CD4-positive, CD25-positive, alpha-beta regulatory T cell (primary cell): ENCODE measurements around the gene VPS13A. TPM values are rescaled to one million over a fixed set of nuclear protein-coding genes. Genes with fewer than 3 reads are reported as not detected.

ENCODE experiments used
- ATAC-seq, 2 donors: fragments of 150-1000 bp; cut with Tn5 transposase; one replicate each; pipeline ENCODE4 v1.10.0; 2021; ENCODE audit warnings: low read depth in 2 of 2, moderate number of reproducible peaks in 2 of 2, moderate library complexity in 1 of 2
- DNase-seq, 3 donors: peaks; one replicate each; pipeline versions ENCODE4 v3.0.0 to v3.0.0-alpha.2; 2012 to 2022; ENCODE audit warnings: mixed read lengths in 1 of 3
- H3K27ac ChIP-seq: one replicate; pipeline ENCODE4 v1.7.0; 2013; ENCODE audit warnings: mild to moderate bottlenecking, low read length; ENCODE audit not compliant: insufficient read depth, poor library complexity, severe bottlenecking
- H3K27me3 ChIP-seq: one replicate; pipeline ENCODE4 v1.7.0; 2013; ENCODE audit warnings: low read length; ENCODE audit not compliant: control insufficient read depth, insufficient read depth
- H3K36me3 ChIP-seq: one replicate; pipeline ENCODE4 v1.7.0; 2013; ENCODE audit warnings: mild to moderate bottlenecking, low read length, moderate library complexity; ENCODE audit not compliant: control insufficient read depth, insufficient read depth
- H3K4me1 ChIP-seq: 2 replicates; pipeline ENCODE4 v1.7.0; 2013; ENCODE audit warnings: mild to moderate bottlenecking, low read length; ENCODE audit not compliant: insufficient read depth, control insufficient read depth, poor library complexity, severe bottlenecking
- H3K4me3 ChIP-seq: one replicate; pipeline ENCODE4 v1.7.0; 2013; ENCODE audit warnings: low read depth, mild to moderate bottlenecking, low read length, moderate library complexity
- H3K9me3 ChIP-seq, 2 experiments: 1 replicate in 1 of 2; 2 replicates in 1 of 2; pipeline ENCODE4 v1.7.0; 2013; ENCODE audit warnings: low read length in 2 of 2, mild to moderate bottlenecking in 1 of 2, moderate library complexity in 1 of 2; ENCODE audit not compliant: control insufficient read depth in 2 of 2
- H3K27ac Mint-ChIP-seq, 3 donors: one replicate each; pipeline ENCODE4 v1.8.0; 2020 to 2022; ENCODE audit warnings: mild to moderate bottlenecking in 3 of 3, mixed read lengths in 3 of 3, moderate library complexity in 2 of 3
- H3K27me3 Mint-ChIP-seq: one replicate; pipeline ENCODE4 v1.8.0; 2022; ENCODE audit warnings: mild to moderate bottlenecking, mixed read lengths
- H3K36me3 Mint-ChIP-seq: one replicate; pipeline ENCODE4 v1.8.0; 2020; ENCODE audit warnings: mixed read lengths
- H3K4me1 Mint-ChIP-seq, 4 donors: one replicate each; pipeline ENCODE4 v1.8.0; 2020 to 2022; ENCODE audit warnings: mixed read lengths in 4 of 4, mild to moderate bottlenecking in 1 of 4
- H3K4me3 Mint-ChIP-seq, 4 donors: one replicate each; pipeline ENCODE4 v1.8.0; 2020 to 2022; ENCODE audit warnings: mild to moderate bottlenecking in 4 of 4, mixed read lengths in 4 of 4, moderate library complexity in 3 of 4
- H3K9me3 Mint-ChIP-seq, 7 donors: one replicate each; pipeline ENCODE4 v1.8.0; 2020 to 2022; ENCODE audit warnings: mixed read lengths in 7 of 7, mild to moderate bottlenecking in 3 of 7, moderate library complexity in 2 of 7
- polyA plus RNA-seq, 4 donors: library from polyadenylated mRNA; unstranded; fragments of 300-500 nt; fragmentation: Illumina TruSeq; gene quantifications; one replicate each; pipeline ENCODE4 v1.2.3, GENCODE V29; 2021
- total RNA-seq: library from RNA; stranded (reverse); gene quantifications from one replicate; pipeline ENCODE4 v1.2.3, GENCODE V29; 2022

The VPS13A gene
- total and polyA plus RNA-seq, 5 donors from 2014 or later, result 2.5 to 53.1 (median 3.5) TPM

- no peak for DNase-seq
- Mint-ChIP-seq H3K4me1 (peaks cover 0 to 3% (median 0%) of the 10 kb centered on the region in 4 donors), H3K4me3 (no peak overlapping the region), H3K9me3 (no peaks in the 10 kb centered on the region), H3K27me3 (no peaks in the 10 kb centered on the region), H3K27ac (no peak overlapping the region), H3K36me3 (peaks cover 31% of the 10 kb centered on the region)
- Histone ChIP-seq H3K9me3 (no peaks in the 10 kb centered on the region), H3K27me3 (no peaks in the 10 kb centered on the region), H3K36me3 (peaks cover 2% of the 10 kb centered on the region), H3K27ac (no peak overlapping the region), H3K4me1 (no peaks in the 10 kb centered on the region), H3K4me3 (no peak overlapping the region)
- ATAC-seq, result no peak
Measured at GRCh38 chr9:77305622-77306400, 128.5 kb downstream of the VPS13A start.

GRCh38 chr9:77307166-77307565 is 129.8 kb downstream of the VPS13A start:
- H3K4me1 Mint-ChIP-seq, result peaks cover 0 to 3% (median 0%) of the 10 kb centered on the region in 4 donors
- peaks cover 31% of the 10 kb centered on the region for H3K36me3 Mint-ChIP-seq
- H3K9me3 ChIP-seq, result no peaks in the 10 kb centered on the region
- H3K4me1 ChIP-seq, result no peaks in the 10 kb centered on the region
- H3K27ac ChIP-seq, result no peak overlapping the region
- ATAC-seq (no peak), DNase-seq (no peak)
- no peaks in the 10 kb centered on the region for H3K27me3 ChIP-seq
- H3K27me3 Mint-ChIP-seq, result no peaks in the 10 kb centered on the region
- H3K27ac Mint-ChIP-seq, result no peak overlapping the region
- H3K4me3 Mint-ChIP-seq, result no peak overlapping the region
- H3K4me3 ChIP-seq, result no peak overlapping the region
- H3K9me3 Mint-ChIP-seq, result no peaks in the 10 kb centered on the region
- H3K36me3 ChIP-seq, result peaks cover 2% of the 10 kb centered on the region

- Mint-ChIP-seq H3K27ac (no peak overlapping the region), H3K9me3 (peaks cover 0 to 2% (median 0%) of the 10 kb centered on the region in 7 donors), H3K36me3 (peaks cover 32% of the 10 kb centered on the region), H3K4me1 (no peaks in the 10 kb centered on the region), H3K4me3 (peak overlapping the region in 1 of 4 donors; percentile 43), H3K27me3 (no peaks in the 10 kb centered on the region)
- no peak for DNase-seq
- Histone ChIP-seq H3K27ac (no peak overlapping the region), H3K36me3 (peaks cover 28% of the 10 kb centered on the region), H3K9me3 (no peaks in the 10 kb centered on the region), H3K4me1 (no peaks in the 10 kb centered on the region), H3K4me3 (no peak overlapping the region), H3K27me3 (no peaks in the 10 kb centered on the region)
- no peak for ATAC-seq
Measured at GRCh38 chr9:77316058-77316457, 138.7 kb downstream of the VPS13A start.

GRCh38 chr9:77325058-77325457 is 147.7 kb downstream of the VPS13A start:
- Mint-ChIP-seq H3K36me3 (peaks cover 55% of the 10 kb centered on the region), H3K4me1 (peaks cover 0 to 9% (median 2%) of the 10 kb centered on the region in 4 donors), H3K9me3 (no peaks in the 10 kb centered on the region), H3K27ac (peak overlapping the region in 1 of 3 donors; percentile 47), H3K27me3 (no peaks in the 10 kb centered on the region), H3K4me3 (no peak overlapping the region)
- Histone ChIP-seq H3K27me3 (no peaks in the 10 kb centered on the region), H3K36me3 (peaks cover 31% of the 10 kb centered on the region), H3K9me3 (no peaks in the 10 kb centered on the region), H3K4me1 (no peaks in the 10 kb centered on the region), H3K4me3 (no peak overlapping the region), H3K27ac (no peak overlapping the region)
- no peak for ATAC-seq
- DNase-seq, result no peak

- H3K4me1 Mint-ChIP-seq, result peaks cover 0 to 5% (median 2%) of the 10 kb centered on the region in 4 donors
- Histone ChIP-seq H3K27ac (no peak overlapping the region), H3K27me3 (no peaks in the 10 kb centered on the region), H3K36me3 (peaks cover 24% of the 10 kb centered on the region), H3K4me1 (no peaks in the 10 kb centered on the region), H3K9me3 (no peaks in the 10 kb centered on the region), H3K4me3 (no peak overlapping the region)
- ATAC-seq (no peak), DNase-seq (no peak)
- no peaks in the 10 kb centered on the region for H3K27me3 Mint-ChIP-seq
- H3K9me3 Mint-ChIP-seq, result no peaks in the 10 kb centered on the region
- peaks cover 32% of the 10 kb centered on the region for H3K36me3 Mint-ChIP-seq
- H3K4me3 Mint-ChIP-seq, result no peak overlapping the region
- no peak overlapping the region for H3K27ac Mint-ChIP-seq
Measured at GRCh38 chr9:77328102-77328501, 150.8 kb downstream of the VPS13A start.

GRCh38 chr9:77370064-77370463 is 192.7 kb downstream of the VPS13A start:
- Mint-ChIP-seq H3K27ac (peak overlapping the region in 1 of 3 donors; percentile 14), H3K27me3 (no peaks in the 10 kb centered on the region), H3K9me3 (peaks cover 0 to 8% (median 1%) of the 10 kb centered on the region in 7 donors), H3K4me1 (no peaks in the 10 kb centered on the region), H3K4me3 (no peak overlapping the region), H3K36me3 (peaks cover 32% of the 10 kb centered on the region)
- Histone ChIP-seq H3K9me3 (no peaks in the 10 kb centered on the region), H3K36me3 (peaks cover 25% of the 10 kb centered on the region), H3K27me3 (no peaks in the 10 kb centered on the region), H3K27ac (no peak overlapping the region), H3K4me1 (no peaks in the 10 kb centered on the region), H3K4me3 (no peak overlapping the region)
- DNase-seq (no peak), ATAC-seq (no peak)

- H3K4me1 Mint-ChIP-seq, result peaks cover 0 to 12% (median 0%) of the 10 kb centered on the region in 4 donors
- peaks cover 27% of the 10 kb centered on the region for H3K36me3 Mint-ChIP-seq
- Histone ChIP-seq H3K27ac (no peak overlapping the region), H3K27me3 (no peaks in the 10 kb centered on the region), H3K9me3 (no peaks in the 10 kb centered on the region), H3K36me3 (peaks cover 18% of the 10 kb centered on the region), H3K4me1 (no peaks in the 10 kb centered on the region), H3K4me3 (no peak overlapping the region)
- H3K27ac Mint-ChIP-seq, result no peak overlapping the region
- H3K9me3 Mint-ChIP-seq, result peaks cover 0 to 8% (median 3%) of the 10 kb centered on the region in 7 donors
- H3K4me3 Mint-ChIP-seq, result no peak overlapping the region
- ATAC-seq (no peak), DNase-seq (no peak)
- no peaks in the 10 kb centered on the region for H3K27me3 Mint-ChIP-seq
Measured at GRCh38 chr9:77374266-77374665, 196.9 kb downstream of the VPS13A start.
